K562 (cell line): Measurements from ENCODE around the gene C1RL. TPM values are rescaled to one million over a fixed set of nuclear protein-coding genes. Genes with fewer than 3 reads are reported as not detected.

Source experiments
- ATAC-seq: fragments of 200-7000 bp; cut with Tn5 transposase; 3 replicates; pipeline ENCODE4 v1.9.1; 2020; ENCODE audit warnings: moderate library complexity
- BruUV-seq: library from RNA; stranded (reverse); fragments of 400-500 nt; replicated peaks from 2 replicates; lab custom pipeline; 2021; lab: Mats Ljungman, UMichigan
- CTCF ChIA-PET: fragments of 300-600 bp; formaldehyde crosslinking; extraction: SDS; loops from one replicate; lab custom pipeline; 2021; ENCODE audit warnings: low intra/inter-chr PET ratio; lab: Yijun Ruan, JAX
- POLR2A ChIA-PET: fragments of 300-600, 350-650 bp; sonication (Branson Sonifier 250); formaldehyde crosslinking; extraction: SDS; loops from one replicate; lab custom pipeline; 2021; ENCODE audit warnings: antibody characterized with exemption, inconsistent platforms; lab: Yijun Ruan, JAX
- DNase-seq, 4 experiments: peaks; one replicate each; pipeline versions ENCODE4 v3.0.0 to v3.0.0-alpha.2; 2011 to 2018; ENCODE audit warnings: low spot score in 3 of 4, mixed read lengths in 3 of 4; ENCODE audit errors: extremely low read depth in 1 of 4
- FAIRE-seq: peaks from 2 replicates; lab custom pipeline; 2011; peaks lifted over from hg19 to GRCh38; lab: Jason Lieb, UNC
- H2AFZ ChIP-seq: 2 replicates; pipeline ENCODE4 v1.6.0; 2011; ENCODE audit warnings: low read depth, low read length, control low read depth, inconsistent platforms
- H3K27ac ChIP-seq: fragments of 200-600 bp; 3 replicates; pipeline ENCODE4 v1.8.0; 2011; ENCODE audit warnings: low read depth, mild to moderate bottlenecking, control low read depth, inconsistent platforms, low read length, moderate library complexity, mixed read lengths; ENCODE audit errors: extremely low read depth
- H3K27me3 ChIP-seq, 2 experiments: fragments of 300-600 bp in 1 of 2; 2 replicates in 1 of 2; 3 replicates in 1 of 2; pipeline versions ENCODE4 v1.6.0 to v1.8.0; 2011; ENCODE audit warnings: inconsistent platforms in 2 of 2, low read length in 2 of 2, mild to moderate bottlenecking in 1 of 2, mixed read lengths in 1 of 2, moderate library complexity in 1 of 2; ENCODE audit not compliant: control insufficient read depth in 2 of 2, insufficient read depth in 2 of 2
- H3K36me3 ChIP-seq: fragments of 300-600 bp; 3 replicates; pipeline ENCODE4 v1.8.0; 2011; ENCODE audit warnings: mild to moderate bottlenecking, low read length, inconsistent platforms; ENCODE audit not compliant: control insufficient read depth, insufficient read depth
- H3K4me1 ChIP-seq, 2 experiments: fragments of 200-600 bp in 1 of 2; replicated peaks in 1 of 2; 2 replicates in 1 of 2; 3 replicates in 1 of 2; pipeline versions ENCODE4 v1.5.1 to v1.8.0; 2011; ENCODE audit warnings: inconsistent platforms in 2 of 2, low read length in 2 of 2, mild to moderate bottlenecking in 1 of 2, mixed read lengths in 1 of 2, moderate library complexity in 1 of 2; ENCODE audit not compliant: control insufficient read depth in 2 of 2, insufficient read depth in 2 of 2
- H3K4me2 ChIP-seq: 2 replicates; pipeline ENCODE4 v1.6.1; 2011; ENCODE audit warnings: low read length, control low read depth, inconsistent platforms, mixed read lengths; ENCODE audit not compliant: insufficient read depth
- H3K4me3 ChIP-seq: fragments of 200-600 bp; sonication (generic), shearing (Covaris generic); 2 replicates; pipeline ENCODE4 v1.5.1; 2016; ENCODE audit warnings: control low read depth, inconsistent platforms
- H3K79me2 ChIP-seq: fragments of 200-600 bp; 3 replicates; pipeline ENCODE4 v1.8.0; 2011; ENCODE audit warnings: low read length, inconsistent platforms; ENCODE audit not compliant: control insufficient read depth, insufficient read depth
- H3K9ac ChIP-seq, 2 experiments: 2 replicates each; pipeline versions ENCODE4 v1.6.0 to v1.6.1; 2011; ENCODE audit warnings: low read depth in 2 of 2, low read length in 2 of 2, control low read depth in 1 of 2, inconsistent platforms in 1 of 2, mild to moderate bottlenecking in 1 of 2, mixed read lengths in 1 of 2; ENCODE audit not compliant: insufficient read depth in 1 of 2
- H3K9me1 ChIP-seq: one replicate; pipeline ENCODE4 v1.6.0; 2011; ENCODE audit warnings: inconsistent platforms, mild to moderate bottlenecking, low read length, moderate library complexity; ENCODE audit not compliant: control insufficient read depth, insufficient read depth
- H3K9me3 ChIP-seq: replicated peaks from 2 replicates; pipeline ENCODE4 v1.5.1; 2011; ENCODE audit warnings: low read depth, low read length, inconsistent platforms; ENCODE audit not compliant: control insufficient read depth, insufficient read depth
- H4K20me1 ChIP-seq: replicated peaks from 2 replicates; pipeline ENCODE4 v1.6.1; 2011; ENCODE audit warnings: low read length, inconsistent platforms, mixed read lengths; ENCODE audit not compliant: control insufficient read depth, insufficient read depth
- ARHGAP35 ChIP-seq: fragments of 450-650 bp; IDR thresholded peaks from 2 replicates; pipeline ENCODE4 v1.6.1; 2018; ENCODE audit not compliant: partially characterized antibody
- CC2D1A ChIP-seq: fragments of 450-650 bp; IDR thresholded peaks from 2 replicates; pipeline ENCODE4 v1.6.1; 2017; ENCODE audit warnings: mild to moderate bottlenecking
- COPS2 ChIP-seq: fragments of 450-650 bp; conservative IDR thresholded peaks from 2 replicates; pipeline ENCODE4 v1.6.1; 2016; ENCODE audit warnings: mild to moderate bottlenecking, moderate library complexity
- KAT8 ChIP-seq: fragments of 450-650 bp; IDR thresholded peaks from 2 replicates; pipeline ENCODE4 v1.6.1; 2016; ENCODE audit warnings: low read depth, mild to moderate bottlenecking
- MLX ChIP-seq, 2 experiments: fragments of 450-650 bp in 1 of 2; sonication (generic) in 1 of 2; formaldehyde crosslinking; conservative IDR thresholded peaks; 2 replicates each; pipeline versions ENCODE4 v1.4.0 to v1.8.1; 2020 to 2022; ENCODE audit warnings: mild to moderate bottlenecking in 1 of 2, missing genetic modification reagents in 1 of 2
- OTX1 ChIP-seq: fragments of 450-650 bp; formaldehyde crosslinking; IDR thresholded peaks from 2 replicates; pipeline ENCODE4 v1.4.0; 2022; ENCODE audit warnings: mild to moderate bottlenecking
- RBBP5 ChIP-seq: fragments of 200-600 bp; sonication (generic); IDR thresholded peaks from 2 replicates; pipeline ENCODE4 v1.6.1; 2012; ENCODE audit warnings: borderline replicate concordance, mild to moderate bottlenecking, low read length, control low read depth, inconsistent platforms; ENCODE audit not compliant: insufficient read depth, poor library complexity, severe bottlenecking
- RFX7 ChIP-seq: fragments of 250-450 bp; sonication (Bioruptor Pico); IDR thresholded peaks from 2 replicates; pipeline ENCODE4 v1.5.1; 2021; ENCODE audit warnings: mild to moderate bottlenecking
- SAFB ChIP-seq: fragments of 200-400 bp; formaldehyde crosslinking; IDR thresholded peaks from 2 replicates; pipeline ENCODE4 v1.6.1; 2017; ENCODE audit warnings: low read depth, low read length, borderline replicate concordance
- SMARCC2 ChIP-seq: fragments of 450-650 bp; IDR thresholded peaks from 2 replicates; pipeline ENCODE4 v1.6.1; 2017; ENCODE audit warnings: antibody characterized with exemption, moderate library complexity, mild to moderate bottlenecking, low read depth
- SNAPC5 ChIP-seq: fragments of 250-450 bp; sonication (Bioruptor Pico); IDR thresholded peaks from 2 replicates; pipeline ENCODE4 v1.8.0; 2021; ENCODE audit warnings: moderate library complexity, mild to moderate bottlenecking, inconsistent platforms
- TAF9B ChIP-seq: fragments of 450-650 bp; IDR thresholded peaks from 2 replicates; pipeline ENCODE4 v1.6.1; 2018; ENCODE audit warnings: mild to moderate bottlenecking; ENCODE audit not compliant: partially characterized antibody
- ZNF12 ChIP-seq: sonication (generic); formaldehyde crosslinking; IDR thresholded peaks from 2 replicates; pipeline ENCODE4 v1.4.0; 2020; ENCODE audit warnings: mild to moderate bottlenecking, missing genetic modification reagents
- ZNF174 ChIP-seq: fragments of 250-450 bp; sonication (Bioruptor Pico); IDR thresholded peaks from 2 replicates; pipeline ENCODE4 v1.4.0; 2020; ENCODE audit warnings: mild to moderate bottlenecking
- ZNF232 ChIP-seq: sonication (generic); formaldehyde crosslinking; IDR thresholded peaks from 2 replicates; pipeline ENCODE4 v1.8.0; 2022; ENCODE audit warnings: mild to moderate bottlenecking, missing genetic modification reagents
- ZNF76 ChIP-seq: fragments of 250-450 bp; sonication (Bioruptor Pico); IDR thresholded peaks from 2 replicates; pipeline ENCODE4 v1.4.0; 2020; ENCODE audit warnings: mild to moderate bottlenecking, moderate library complexity, borderline replicate concordance
- ZNF785 ChIP-seq: fragments of 250-450 bp; sonication (Bioruptor Pico); IDR thresholded peaks from 2 replicates; pipeline ENCODE4 v1.4.0; 2020; ENCODE audit warnings: mild to moderate bottlenecking
- WGBS: fragments of 100-300 bp; shearing (Covaris generic); methylation state at CpG from one replicate; pipeline ENCODE4 v1.1.6; 2016; ENCODE audit warnings: low coverage, mixed read lengths; ENCODE audit not compliant: insufficient coverage; ENCODE audit errors: missing lambda C conversion rate; 5-methylcytosine and 5-hydroxymethylcytosine counted together
- in situ Hi-C: fragments of 300-500 bp; cut with MboI; formaldehyde crosslinking; loops from 4 replicates; pipeline ENCODE4 v1.15.0; 2018; ENCODE audit warnings: inconsistent platforms, mixed read lengths
- intact Hi-C: fragments of 100-400 bp; cut with micrococcal nuclease; formaldehyde crosslinking; loops from 2 replicates; pipeline ENCODE4 v1.14.2; 2022
- polyA plus RNA-seq, 8 experiments: library from polyadenylated mRNA; depleted of rRNA in 4 of 8; stranded (reverse) in 5 of 8; unstranded in 3 of 8; fragments of >200 nt; fragmentation: Nextera tagmentation in 2 of 8; fragmentation: Illumina TruSeq in 1 of 8; extraction: Ambion mirVana in 2 of 8; extraction: Trizol in 1 of 8; gene quantifications; 2 replicates each; pipeline versions ENCODE4 v1.2.1 to v1.2.3, GENCODE V29; 2011 to 2014; ENCODE audit warnings: inconsistent platforms in 1 of 8, missing spikeins in 1 of 8
- total RNA-seq, 7 experiments: library from RNA; depleted of rRNA in 6 of 7; stranded (reverse); fragments of >200 nt in 6 of 7; fragmentation: Illumina TruSeq in 2 of 7; extraction: Trizol in 2 of 7; gene quantifications; 2 replicates each; pipeline versions ENCODE4 v1.2.1 to v1.2.3, GENCODE V29; 2011 to 2021; ENCODE audit warnings: low replicate concordance in 1 of 7
- TF ChIP-seq, protein P1 (sequence below): fragments of 450-650 bp; IDR thresholded peaks from 2 replicates; pipeline ENCODE4 v1.6.1; 2016; ENCODE audit warnings: low read depth, mild to moderate bottlenecking, moderate library complexity
- TF ChIP-seq, protein P2 (sequence below): IDR thresholded peaks from 3 replicates; pipeline ENCODE4 v1.6.1; 2011; ENCODE audit warnings: borderline replicate concordance, mild to moderate bottlenecking; ENCODE audit not compliant: insufficient read length, insufficient read depth
- TF ChIP-seq, protein P3 (sequence below): fragments of 450-650 bp; IDR thresholded peaks from 2 replicates; pipeline ENCODE4 v1.6.1; 2014; ENCODE audit warnings: low read depth, mild to moderate bottlenecking, moderate library complexity, borderline replicate concordance

The C1RL gene
- total and polyA plus RNA-seq, 9 of the 15 experiments (the other 6 are each of a cell fraction or from before 2014, with no cell fraction given), result 1.4 to 10.7 (median 8.0) TPM

DNA sequence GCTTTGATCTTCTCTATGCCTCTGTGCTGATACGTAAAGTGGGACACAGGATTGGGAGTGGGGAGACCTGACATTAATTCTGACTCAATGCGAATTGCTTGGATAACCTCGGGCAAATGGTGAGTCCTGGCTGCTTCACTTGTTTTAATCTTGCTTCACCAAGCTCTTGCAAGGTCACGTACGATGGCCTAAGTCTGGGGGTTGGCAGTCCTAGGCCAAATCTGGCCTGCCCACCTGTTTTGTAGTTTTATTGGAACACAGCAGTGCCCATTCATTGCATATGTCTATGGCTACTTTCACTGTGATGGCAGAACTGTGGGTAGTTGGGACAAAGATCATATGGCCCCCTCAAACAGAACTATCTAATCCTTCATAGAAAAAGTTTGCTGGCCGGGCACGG, 34.5 kb upstream of the C1RL start:
- no peaks in the 10 kb centered on the region for H3K79me2 ChIP-seq
- H4K20me1 ChIP-seq, result no peaks in the 10 kb centered on the region
- H3K9me3 ChIP-seq, result no peaks in the 10 kb centered on the region
- H3K4me3 ChIP-seq, result no peak overlapping the region
- ChIA-PET CTCF (interaction anchor here (0.7 to 1.6 kb wide), 4 partner anchors 35 to 495 kb away, joined by 3 to 7 read pairs (median 4); partner anchors contain the start of genes C1S and PEX5), POLR2A (no interaction called here)
- in situ Hi-C loops, result no loop called here
- no peak overlapping the region for H2AFZ ChIP-seq
- H3K4me1 ChIP-seq, result peaks cover 7 to 10% of the 10 kb centered on the region in 2 experiments; a peak in 3 of 5 replicates
- no peak for FAIRE-seq
- TF ChIP-seq SNAPC5 (CRISPR knock-in tag) (no peak), ZNF12 (no peak), OTX1 (CRISPR knock-in tag) (no peak), ZNF785 (CRISPR knock-in tag) (no peak), SMARCC2 (no peak), RBBP5 (no peak), KAT8 (no peak), ARHGAP35 (no peak), CC2D1A (no peak), TAF9B (no peak), RFX7 (CRISPR knock-in tag) (no peak), ZNF174 (CRISPR knock-in tag) (no peak), ZNF76 (CRISPR knock-in tag) (no peak), MLX (CRISPR knock-in tag; conservative IDR thresholded peaks at IDR 0.05) (no peak), COPS2 (no peak), SAFB (no peak), ZNF232 (CRISPR knock-in tag) (no peak)
- TF ChIP-seq, protein P1, sequence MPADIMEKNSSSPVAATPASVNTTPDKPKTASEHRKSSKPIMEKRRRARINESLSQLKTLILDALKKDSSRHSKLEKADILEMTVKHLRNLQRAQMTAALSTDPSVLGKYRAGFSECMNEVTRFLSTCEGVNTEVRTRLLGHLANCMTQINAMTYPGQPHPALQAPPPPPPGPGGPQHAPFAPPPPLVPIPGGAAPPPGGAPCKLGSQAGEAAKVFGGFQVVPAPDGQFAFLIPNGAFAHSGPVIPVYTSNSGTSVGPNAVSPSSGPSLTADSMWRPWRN, result no peak
- TF ChIP-seq, protein P2, sequence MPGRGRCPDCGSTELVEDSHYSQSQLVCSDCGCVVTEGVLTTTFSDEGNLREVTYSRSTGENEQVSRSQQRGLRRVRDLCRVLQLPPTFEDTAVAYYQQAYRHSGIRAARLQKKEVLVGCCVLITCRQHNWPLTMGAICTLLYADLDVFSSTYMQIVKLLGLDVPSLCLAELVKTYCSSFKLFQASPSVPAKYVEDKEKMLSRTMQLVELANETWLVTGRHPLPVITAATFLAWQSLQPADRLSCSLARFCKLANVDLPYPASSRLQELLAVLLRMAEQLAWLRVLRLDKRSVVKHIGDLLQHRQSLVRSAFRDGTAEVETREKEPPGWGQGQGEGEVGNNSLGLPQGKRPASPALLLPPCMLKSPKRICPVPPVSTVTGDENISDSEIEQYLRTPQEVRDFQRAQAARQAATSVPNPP, result no peak
- TF ChIP-seq, protein P3, sequence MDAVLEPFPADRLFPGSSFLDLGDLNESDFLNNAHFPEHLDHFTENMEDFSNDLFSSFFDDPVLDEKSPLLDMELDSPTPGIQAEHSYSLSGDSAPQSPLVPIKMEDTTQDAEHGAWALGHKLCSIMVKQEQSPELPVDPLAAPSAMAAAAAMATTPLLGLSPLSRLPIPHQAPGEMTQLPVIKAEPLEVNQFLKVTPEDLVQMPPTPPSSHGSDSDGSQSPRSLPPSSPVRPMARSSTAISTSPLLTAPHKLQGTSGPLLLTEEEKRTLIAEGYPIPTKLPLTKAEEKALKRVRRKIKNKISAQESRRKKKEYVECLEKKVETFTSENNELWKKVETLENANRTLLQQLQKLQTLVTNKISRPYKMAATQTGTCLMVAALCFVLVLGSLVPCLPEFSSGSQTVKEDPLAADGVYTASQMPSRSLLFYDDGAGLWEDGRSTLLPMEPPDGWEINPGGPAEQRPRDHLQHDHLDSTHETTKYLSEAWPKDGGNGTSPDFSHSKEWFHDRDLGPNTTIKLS, result no peak
- no peak for ATAC-seq
- H3K27ac ChIP-seq, result no peak overlapping the region
- H3K9ac ChIP-seq, result no peak overlapping the region
- peaks cover 14% of the 10 kb centered on the region; the same call in 2 of the 3 replicates for H3K36me3 ChIP-seq
- BruUV-seq, result no TSS peak
- H3K4me2 ChIP-seq, result no peak overlapping the region
- WGBS, result 83% methylated on average over 7 of the region's 7 CpGs
- intact Hi-C loops, result no loop called here
- H3K27me3 ChIP-seq, result no peaks in the 10 kb centered on the region
- no peak for DNase-seq
- no peaks in the 10 kb centered on the region for H3K9me1 ChIP-seq
